Erythroblast (primary cell): ENCODE data around the gene CPLX1.

Source experiments
- GATA1 ChIP-seq: IDR thresholded peaks from 2 replicates; pipeline ENCODE4 v1.6.1; 2011; ENCODE audit warnings: low read depth, mild to moderate bottlenecking, control low read depth, low read length, moderate library complexity
- POLR2A ChIP-seq: IDR thresholded peaks from 2 replicates; pipeline ENCODE4 v1.6.1; 2011; ENCODE audit warnings: mild to moderate bottlenecking, low read length

DNA sequence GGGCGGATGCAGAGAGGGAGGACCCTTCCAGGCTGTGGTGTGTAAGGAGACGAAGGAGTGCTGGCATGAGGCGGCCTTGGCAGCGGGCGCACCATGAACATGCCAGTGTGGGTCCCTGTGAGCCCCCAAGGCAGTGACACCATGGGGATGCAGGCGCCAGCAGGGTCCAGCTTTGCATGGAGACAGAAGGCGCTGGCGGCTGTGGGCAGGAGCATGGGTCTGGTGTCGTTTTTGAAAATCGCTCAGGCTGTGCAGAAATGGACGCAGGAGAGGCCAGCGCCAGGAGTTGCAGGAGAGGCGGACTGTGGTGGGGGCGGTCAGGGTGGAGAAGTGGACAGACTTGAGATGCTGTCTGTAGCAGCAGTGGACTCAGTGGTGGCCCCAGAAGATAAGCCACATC, 64.2 kb downstream of the CPLX1 start:
- no peak for TF ChIP-seq POLR2A
- TF ChIP-seq GATA1 = no peak
